SK-MEL-5 (cell line): Measurements from ENCODE around the gene UNC5CL. TPM values are rescaled to one million over a fixed set of nuclear protein-coding genes. Genes with fewer than 3 reads are reported as not detected.

Experiments used
- DNase-seq: peaks from one replicate; pipeline ENCODE4 v3.0.0-alpha.2; 2016; ENCODE audit warnings: low read depth, low spot score
- in situ Hi-C: cut with HindIII; loops from 2 replicates; pipeline ENCODE4 v1.10.0; 2016; ENCODE audit warnings: low sequenced_read_pairs, high pct_unique_total_duplicates, low pct_unique_long_range_greater_than_20kb
- total RNA-seq: library from RNA; depleted of rRNA; stranded (reverse); fragments of >200 nt; shearing (Covaris generic); gene quantifications from 2 replicates; pipeline ENCODE4 v1.2.3, GENCODE V29; 2014

The UNC5CL gene
- total RNA-seq, 1 experiment from 2014 or later, result 0.16 TPM

DNA sequence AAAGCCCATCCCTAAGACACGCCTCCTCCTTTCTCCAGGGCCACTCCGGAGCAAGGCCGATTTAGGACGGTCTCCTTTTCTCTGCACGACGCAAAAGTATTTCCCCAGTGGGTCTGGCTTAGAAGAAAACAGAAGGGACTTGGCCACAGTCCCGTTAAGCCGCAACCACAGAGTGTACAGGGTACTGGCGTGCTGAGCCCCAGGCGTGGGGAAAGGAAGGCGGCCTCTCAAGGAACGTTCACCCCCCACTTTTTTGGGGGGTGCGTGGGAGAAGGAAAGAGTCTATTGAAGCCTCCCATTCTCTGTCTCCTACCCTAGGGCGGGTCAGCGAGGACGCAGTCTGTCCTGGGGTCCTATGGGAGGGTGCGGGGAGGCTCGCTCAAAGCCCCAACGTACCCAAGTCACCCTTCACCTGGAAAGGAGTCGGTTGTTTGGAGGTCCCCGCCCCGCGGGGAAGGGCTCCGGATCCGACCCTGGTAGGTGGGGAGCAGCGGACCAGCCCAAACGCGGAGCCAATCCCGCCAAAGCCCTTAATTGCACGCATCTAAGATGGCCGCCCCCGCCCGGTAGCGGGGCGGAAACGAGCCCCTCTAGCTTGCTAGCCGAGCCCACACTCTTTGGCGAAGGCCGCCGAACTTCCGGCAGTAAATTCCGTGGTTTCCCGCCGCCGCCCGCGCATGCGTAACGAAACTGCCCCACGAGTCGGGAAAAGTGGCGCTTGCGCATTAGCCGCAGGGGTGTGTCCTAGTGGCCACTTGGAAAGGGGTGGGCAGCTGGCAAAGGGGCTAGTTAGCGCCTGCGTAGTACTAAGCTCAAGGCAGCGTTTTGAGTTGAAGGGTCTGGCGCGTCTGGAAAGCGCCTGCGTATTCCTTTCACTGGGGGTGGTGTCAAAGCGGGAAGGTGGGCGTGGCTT lies 33.2 kb upstream of the UNC5CL start, which contains the start of gene OARD1:
Gene OARD1, minus strand, starts transcription at position 434 of the 913 bp plus-strand sequence. CDS start 722 bp downstream, outside the sequence.
- DNase-seq, result peak; percentile 83
- in situ Hi-C loops, result no loop called here

DNA sequence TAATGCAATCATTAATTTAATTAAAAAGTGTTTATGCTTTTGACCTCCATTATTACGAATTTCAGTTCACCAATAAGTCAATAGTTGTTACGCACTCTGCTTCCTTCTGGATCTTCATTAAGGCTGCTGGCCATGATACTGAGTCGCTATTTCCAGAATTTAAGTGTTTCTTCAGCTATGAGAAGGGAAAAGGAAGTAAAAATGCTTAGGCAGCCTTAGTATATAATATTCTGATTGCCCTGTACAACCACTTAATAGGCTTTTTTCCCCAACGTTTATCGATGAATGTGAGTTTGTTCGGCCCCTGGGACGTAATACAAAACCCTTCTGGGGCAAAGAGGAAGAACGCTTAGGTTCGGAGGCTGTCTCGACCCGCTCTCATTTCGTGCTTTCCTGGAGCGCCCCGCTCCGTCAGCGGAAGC lies 32.5 kb upstream of the UNC5CL start:
- no peak for DNase-seq
- in situ Hi-C loops, result no loop called here

DNA sequence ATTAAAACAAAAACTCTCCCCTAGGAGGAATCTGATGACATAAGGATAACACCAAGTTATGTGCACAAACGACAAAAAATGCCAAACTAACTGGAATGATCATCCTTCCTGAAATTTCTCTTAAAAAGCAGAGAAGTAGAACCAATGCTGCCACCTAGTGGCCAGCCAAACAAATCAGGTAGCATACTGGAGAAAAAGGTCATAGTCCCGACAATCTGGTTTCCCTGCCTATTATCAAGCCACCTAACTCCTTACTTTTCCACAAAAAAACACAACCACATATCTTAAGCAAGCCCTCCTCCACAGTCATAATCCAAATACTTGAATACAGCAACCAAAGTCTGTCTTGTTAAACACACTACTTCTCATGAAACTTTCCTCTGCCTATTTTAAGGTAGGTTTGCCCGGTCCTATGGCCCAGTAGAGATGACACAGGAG lies 27.9 kb upstream of the UNC5CL start:
- in situ Hi-C loops, result no loop called here
- DNase-seq, result peak; percentile 79

DNA sequence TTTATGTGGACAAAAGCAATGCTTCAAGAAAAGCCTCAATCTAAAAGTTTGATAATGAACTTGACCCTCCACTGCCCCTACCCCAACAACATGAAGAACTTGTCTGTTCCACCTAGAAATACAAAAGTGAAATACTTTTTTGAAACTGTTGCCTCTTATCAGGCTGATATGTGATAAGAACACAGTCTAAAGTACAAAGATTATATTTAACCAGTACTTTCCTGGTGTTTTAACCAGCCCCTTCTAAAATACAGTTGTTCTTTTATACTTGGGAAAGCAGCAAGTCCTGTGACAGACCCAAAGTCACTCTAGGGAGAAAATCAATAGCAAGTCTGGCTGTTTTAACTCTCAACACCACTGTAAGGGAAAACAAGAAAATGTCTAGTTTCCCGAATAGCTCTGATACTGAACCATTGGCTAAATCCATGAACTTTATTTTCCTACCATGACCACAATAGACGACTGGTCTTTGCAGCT lies 26.6 kb upstream of the UNC5CL start:
- peak; percentile 7 for DNase-seq
- in situ Hi-C loops, result no loop called here

DNA sequence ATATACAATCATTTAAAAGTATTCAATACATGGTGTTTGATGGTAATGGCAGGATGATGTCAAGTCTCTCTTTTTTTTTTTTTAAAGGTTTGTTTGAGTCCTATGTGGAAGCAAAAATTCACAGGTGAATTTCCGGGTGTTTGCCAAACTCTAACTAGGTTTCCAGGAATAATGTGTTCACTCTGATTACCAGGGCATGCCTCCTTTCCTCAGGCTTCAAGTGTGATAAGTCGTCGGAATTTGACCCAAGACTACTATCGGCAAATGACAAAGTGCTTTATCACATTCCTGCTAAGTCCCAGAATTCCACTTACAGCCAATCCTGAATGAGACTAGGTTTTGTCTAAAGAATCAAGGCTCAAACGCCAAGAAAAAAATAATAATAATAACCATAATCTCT lies 25.8 kb upstream of the UNC5CL start:
- in situ Hi-C loops, result no loop called here
- no peak for DNase-seq

DNA sequence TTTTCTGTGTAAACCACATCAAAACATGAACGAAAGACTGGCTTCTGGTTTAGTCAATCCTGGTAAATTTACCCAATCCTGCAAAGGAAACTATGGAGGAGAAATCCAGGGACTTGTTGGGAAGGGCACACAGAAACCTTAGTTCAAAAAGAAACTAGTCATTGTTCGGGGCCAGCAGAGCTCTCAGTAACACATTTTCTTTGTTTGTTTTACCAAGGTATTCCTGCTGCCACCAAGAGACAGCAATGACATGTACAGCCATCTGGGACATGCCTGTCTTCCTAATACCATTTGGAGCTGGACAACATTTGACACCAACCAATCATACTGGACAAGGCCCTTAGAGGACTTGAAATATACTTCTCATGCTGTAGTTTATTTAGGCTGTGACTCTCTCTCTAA lies 24.9 kb upstream of the UNC5CL start:
- DNase-seq, result no peak
- in situ Hi-C loops, result no loop called here

DNA sequence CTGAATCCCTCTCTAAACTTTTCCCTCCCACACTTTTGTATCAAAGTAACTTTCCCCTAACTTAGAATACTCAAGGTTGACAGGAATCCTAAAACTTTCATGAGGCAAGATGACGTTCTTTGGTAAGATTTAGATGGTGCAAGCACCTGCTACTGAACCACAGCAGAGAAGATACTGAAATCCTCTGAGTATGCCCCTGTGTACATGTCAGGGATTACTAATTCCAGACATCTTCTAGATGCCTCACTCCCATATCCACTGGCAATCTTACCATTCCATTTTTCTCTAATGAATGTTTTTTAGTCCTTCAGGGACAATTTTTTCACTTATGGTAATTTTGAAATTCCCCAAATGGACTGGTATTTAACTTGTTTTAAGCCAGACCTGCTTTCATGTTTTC lies 23.0 kb upstream of the UNC5CL start:
- in situ Hi-C loops, result no loop called here
- DNase-seq, result no peak

DNA sequence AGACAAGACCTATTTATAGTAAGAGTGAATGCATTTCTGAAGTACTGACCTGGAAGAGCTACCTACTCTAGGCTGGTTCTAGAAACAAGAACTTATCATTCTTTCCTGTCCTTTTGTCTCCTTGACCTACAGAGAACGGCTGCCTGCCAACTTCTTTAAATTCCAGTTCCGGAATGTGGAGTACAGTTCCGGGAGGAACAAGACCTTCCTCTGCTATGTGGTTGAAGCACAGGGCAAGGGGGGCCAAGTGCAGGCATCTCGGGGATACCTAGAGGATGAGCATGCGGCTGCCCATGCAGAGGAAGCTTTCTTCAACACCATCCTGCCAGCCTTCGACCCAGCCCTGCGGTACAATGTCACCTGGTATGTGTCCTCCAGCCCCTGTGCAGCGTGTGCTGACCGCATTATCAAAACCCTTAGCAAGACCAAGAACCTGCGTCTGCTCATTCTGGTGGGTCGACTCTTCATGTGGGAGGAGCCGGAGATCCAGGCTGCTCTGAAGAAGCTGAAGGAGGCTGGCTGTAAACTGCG lies 22.2 kb upstream of the UNC5CL start:
- no peak for DNase-seq
- in situ Hi-C loops, result no loop called here

DNA sequence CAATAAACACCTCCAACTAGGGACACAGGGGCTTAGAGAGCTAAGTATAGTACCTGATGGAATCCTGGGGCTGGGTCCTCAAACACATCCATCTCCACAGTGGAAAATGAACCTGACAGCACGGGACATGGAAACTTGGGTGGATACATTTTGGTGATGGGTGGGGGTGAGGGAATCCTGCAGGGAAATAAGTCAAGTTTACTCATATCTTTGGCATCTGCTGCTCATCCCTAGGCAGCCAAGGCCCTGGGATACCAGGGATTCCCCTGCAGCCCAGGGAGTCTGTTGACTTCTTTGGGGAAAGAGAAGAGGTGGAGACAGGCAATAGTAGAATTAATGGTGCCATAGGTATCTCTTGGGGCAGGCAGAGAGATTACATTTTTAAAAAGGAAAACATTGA lies 20.5 kb upstream of the UNC5CL start:
- in situ Hi-C loops, result no loop called here
- no peak for DNase-seq

DNA sequence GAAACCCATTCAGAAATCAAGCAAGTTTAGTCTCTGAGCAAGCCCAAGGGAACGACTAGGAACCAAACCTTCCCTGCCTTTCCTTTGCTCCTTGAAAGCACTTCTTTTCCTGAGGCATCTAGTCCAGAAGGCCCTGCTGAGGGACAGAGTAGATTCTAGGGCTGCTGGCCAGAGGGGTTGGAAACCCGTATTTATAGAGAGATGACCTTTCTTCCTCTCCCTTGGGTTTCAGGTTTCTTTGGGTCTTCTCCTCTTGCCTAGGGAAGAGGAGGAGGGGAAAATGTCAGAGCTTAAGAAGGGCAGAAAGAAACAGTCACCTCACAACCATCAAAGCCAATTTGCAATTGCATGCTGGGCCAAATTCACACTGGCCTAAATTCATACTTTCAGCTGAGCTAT lies 19.8 kb upstream of the UNC5CL start:
- no peak for DNase-seq
- in situ Hi-C loops, result no loop called here

DNA sequence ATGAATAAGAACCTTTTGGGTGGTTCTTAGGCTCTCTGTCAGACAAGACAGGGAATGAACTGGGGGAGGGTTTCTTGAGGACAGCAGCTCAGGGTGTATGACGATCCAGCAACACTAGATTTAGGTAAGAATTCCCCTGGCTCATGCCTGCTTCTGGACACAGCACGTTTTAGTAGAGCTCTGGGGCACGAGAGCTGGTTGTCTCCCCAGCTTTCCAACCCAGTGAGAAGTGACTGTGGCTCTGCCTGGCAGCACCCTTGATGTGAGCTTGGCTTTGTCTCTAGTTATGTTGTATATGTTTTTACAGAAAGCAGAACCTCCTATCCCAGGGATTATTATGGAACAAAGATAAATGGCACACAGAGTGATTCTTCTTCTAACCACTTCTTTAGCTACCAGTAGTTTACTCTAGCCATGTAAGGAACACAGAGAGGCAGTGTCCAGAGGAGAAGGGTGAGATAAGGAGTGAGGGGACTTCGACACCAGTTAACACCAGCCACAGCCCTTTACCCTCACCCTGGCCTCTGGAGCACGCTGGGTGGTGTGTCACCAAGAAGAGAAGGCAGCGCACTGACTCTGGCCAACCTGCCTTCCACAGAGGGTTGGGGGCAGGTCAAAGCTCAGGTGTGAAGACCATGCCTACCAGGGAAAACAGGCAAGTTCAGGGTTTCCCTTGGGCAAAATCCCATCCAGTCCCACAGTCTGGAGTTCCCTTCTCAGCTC lies 17.9 kb upstream of the UNC5CL start:
- in situ Hi-C loops, result no loop called here

DNA sequence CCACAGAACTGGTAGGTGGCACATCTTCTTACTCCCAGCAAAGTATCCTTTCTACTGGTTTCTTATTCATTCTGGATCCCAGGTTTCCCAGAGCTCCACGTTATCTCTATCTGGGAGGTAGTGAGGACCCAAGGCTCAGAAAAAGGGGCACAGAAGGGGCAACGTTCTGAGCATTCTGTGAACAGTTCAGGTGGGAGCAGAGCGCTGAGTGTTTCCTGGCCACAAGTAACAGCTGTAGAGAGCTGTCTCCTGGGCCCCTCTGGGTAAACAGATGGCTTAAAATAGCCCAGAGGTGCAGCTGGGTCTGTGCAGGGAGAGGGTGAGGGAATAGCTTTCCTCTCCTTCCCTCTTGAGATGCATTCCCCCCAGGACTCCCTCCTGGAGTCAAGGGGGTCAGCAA lies 16.1 kb upstream of the UNC5CL start:
- in situ Hi-C loops, result no loop called here
- no peak for DNase-seq

More for the DNA sequence above, 17.9 kb upstream of the UNC5CL start:
- no peak for DNase-seq

DNA sequence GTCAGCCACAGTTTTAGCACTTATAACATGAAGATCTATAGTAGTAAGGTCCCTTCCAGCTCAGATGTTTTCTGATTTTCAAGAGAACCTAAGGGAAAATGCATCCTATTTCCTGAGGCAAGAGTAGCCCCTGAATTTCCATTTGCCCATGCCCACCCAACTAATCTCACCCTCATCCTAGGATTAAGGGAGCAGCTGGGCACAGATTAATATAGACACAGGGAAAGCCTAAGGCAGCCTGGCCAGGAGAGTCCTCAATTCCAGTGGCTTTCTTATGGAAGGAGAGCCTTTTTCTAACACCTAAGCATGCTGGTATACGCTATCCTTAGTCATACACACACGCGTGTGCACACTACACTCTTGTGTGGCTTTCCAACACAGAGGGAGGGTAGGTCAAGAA lies 15.5 kb upstream of the UNC5CL start:
- DNase-seq, result no peak
- in situ Hi-C loops, result no loop called here

DNA sequence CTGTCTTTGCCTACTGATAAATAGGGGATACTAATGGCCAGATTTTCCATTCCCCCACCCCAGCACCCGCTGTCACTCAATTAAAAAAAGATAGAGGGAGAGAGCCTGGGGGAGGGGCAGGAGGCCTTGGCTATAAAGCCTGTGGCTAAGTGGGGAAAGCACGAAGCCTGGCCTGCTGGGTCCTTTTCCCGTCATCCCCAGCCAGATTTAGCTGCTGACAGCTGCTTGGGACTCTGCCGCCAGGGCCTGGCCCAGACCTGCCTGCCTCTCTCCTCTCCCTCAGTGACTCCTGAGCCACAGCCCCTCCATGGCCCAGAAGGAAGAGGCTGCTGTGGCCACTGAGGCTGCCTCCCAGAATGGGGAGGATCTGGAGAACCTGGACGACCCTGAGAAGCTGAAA lies 14.0 kb upstream of the UNC5CL start, which contains the start of gene APOBEC2:
Gene APOBEC2, plus strand, starts transcription at position 162 of the 400 bp plus-strand sequence. Its CDS starts 146 bp downstream, at position 308.
- in situ Hi-C loops, result no loop called here

DNA sequence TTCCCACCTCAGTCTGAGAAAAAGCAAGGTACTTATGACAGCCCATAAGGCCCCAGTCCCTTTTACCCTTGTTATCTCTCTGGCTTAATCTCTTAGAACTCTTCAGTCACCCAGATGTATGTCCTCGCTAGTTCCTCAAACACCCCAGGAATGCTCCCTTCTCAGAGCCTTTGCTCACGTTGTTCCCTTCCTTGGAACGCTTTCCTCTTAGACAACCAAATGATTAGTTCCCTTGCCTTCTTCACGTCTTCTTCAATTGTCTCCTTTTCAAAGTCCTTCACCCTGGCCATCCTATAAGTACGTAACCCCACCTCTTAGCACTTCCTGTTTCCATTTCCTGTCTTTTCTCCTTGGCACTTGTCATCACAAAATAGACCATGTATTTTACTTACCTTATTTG lies 12.9 kb upstream of the UNC5CL start:
- no peak for DNase-seq
- in situ Hi-C loops, result no loop called here

More for the DNA sequence above, 14.0 kb upstream of the UNC5CL start, which contains the start of gene APOBEC2:
- no peak for DNase-seq

DNA sequence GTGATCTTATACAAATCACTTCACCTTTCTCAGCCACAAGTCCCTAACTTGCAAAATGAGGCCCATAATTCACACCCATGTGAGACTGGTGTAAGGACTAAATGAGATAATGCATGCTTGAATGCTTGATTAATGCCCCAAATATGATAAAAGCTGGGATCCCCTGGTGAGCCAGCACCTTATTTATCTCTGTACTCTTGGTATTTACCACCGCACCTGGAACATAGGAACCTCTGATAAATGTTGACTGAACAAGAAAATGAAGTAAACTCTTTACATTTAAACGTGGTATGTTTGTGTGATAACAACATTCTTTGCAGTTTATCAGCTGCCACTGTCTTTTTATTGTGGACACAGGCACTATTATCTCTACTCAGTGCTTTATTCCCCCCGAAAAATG lies 11.5 kb upstream of the UNC5CL start:
- in situ Hi-C loops, result no loop called here
- no peak for DNase-seq

DNA sequence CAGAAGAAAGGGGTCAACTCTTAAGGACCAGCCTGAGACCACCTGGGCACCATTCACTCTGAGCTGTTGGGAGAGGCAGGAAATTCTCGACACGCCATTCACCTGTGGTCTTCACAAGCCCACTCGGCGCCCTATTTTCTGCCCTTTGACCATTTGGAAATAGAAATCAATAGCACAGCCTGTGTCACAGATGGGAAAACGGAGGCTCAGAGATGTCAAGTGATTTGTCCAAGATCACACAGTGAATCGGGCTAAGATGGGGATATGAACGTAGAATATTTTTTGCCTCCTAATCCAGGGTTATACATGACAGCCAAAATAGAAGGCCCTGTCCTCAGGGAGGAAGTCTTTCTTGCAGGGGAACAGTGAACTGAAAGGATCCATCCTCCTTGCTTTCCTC lies 10.9 kb upstream of the UNC5CL start:
- in situ Hi-C loops, result no loop called here

DNA sequence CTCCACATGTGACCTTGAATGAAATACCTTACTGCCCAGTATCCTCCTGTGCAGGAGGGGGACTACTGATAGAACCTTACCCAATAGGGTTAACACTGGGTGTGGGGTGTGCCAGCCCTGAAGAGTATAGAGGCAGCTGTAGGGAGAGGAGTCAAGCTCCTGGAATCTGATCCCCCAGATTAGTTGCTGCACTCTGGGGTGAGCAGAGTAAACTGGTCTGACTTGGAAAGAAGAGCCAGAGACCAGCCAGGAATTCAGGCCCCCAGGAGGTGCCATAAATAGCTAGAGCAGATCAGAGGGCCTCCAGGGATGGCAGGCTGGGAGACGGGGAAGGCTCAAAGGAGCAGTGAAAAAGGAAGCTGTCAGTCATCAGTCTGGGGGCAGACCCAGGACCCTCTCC lies 10.5 kb upstream of the UNC5CL start:
- no peak for DNase-seq
- in situ Hi-C loops, result no loop called here

More for the DNA sequence above, 10.9 kb upstream of the UNC5CL start:
- no peak for DNase-seq
